ENCODE results near the gene MAP2K7.
"Not testable (repeated sequence)": the region's sequence is repeated elsewhere in the genome, so short reads cannot be mapped to it uniquely, and the experiment has no call there.

Gene MAP2K7

DNA sequence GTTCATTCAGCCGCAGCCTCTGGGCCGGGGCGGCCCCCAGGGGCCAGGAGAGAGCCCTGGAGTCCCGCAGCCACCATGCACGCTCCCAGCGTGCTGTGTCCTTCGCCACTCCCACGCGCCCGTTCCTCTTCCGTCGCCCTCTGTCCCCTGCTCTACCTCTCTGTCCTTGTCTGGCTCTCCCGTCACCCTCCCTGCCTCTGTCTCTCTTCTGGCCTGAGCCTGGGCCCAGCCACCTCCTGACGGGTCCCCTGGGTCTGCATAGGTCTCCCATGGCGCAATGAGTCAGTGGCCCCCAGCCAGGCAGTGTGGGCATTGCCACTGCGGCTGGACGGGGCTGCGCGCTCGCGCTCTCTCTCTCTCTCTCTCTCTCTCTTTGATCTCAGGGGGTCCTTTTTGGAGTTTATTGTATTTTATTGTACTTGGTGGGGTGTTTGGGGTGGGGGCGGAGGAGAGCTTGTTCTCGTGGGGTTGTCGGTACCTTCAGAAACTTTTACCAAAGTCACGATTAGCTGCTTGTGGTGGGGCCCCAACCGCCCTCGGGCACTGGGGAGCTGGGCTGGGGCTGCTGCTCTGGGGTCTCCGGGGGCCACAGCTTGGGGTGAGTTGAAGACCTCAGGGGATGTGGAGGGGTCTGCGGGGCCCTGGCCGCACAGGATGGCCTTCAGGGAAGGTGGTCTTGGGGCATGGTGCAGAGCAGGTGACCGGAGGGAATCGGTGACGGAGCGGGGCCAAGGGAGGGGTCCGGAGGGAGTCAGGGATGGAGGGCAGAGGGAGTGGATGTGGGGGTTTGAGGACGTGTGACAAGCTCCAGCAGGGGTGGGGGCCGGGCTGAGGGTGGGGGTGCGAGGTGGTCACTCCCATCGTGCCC lies 9.3 kb downstream of the MAP2K7 start:
- H3K27me3 Mint-ChIP-seq, result peaks cover 25 to 26% of the 10 kb centered on the region in 2 donors
- peaks cover 31 to 34% of the 10 kb centered on the region in 2 donors for H3K36me3 Mint-ChIP-seq
- DNase-seq (no peak), ATAC-seq (replicated peaks) (no peak)
- H3K4me3 Mint-ChIP-seq, result no peak overlapping the region
- no peaks in the 10 kb centered on the region for H3K9me3 Mint-ChIP-seq
- H3K4me1 Mint-ChIP-seq, result peaks cover 13 to 46% of the 10 kb centered on the region in 2 donors
- peak overlapping the region; percentile 57 for H3K27ac Mint-ChIP-seq

DNA sequence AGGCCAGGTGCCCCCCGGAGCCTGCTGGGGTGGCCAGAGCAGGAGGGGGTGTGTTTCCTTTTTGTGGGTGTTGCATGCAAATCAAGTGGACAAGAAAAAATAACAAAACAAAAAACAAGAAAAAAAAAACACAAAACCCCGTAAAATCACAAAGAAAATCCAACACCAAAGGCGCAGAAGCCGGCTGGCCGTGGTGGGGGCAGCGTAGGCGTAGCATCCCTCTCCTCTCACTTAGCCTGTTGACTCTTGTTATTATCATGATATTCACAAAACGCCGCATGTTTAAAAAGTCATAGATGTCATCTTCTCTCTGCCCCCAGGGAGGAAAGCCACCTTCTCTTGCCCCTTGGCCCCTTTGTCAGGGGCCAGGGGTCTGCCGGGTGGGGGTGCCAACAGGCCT lies 10.0 kb downstream of the MAP2K7 start:
- H3K9me3 Mint-ChIP-seq, result no peaks in the 10 kb centered on the region
- no peak overlapping the region for H3K4me3 Mint-ChIP-seq
- DNase-seq, result no peak
- no peak overlapping the region for H3K27ac Mint-ChIP-seq
- peaks cover 30 to 33% of the 10 kb centered on the region in 2 donors for H3K27me3 Mint-ChIP-seq
- H3K36me3 Mint-ChIP-seq, result peaks cover 31 to 34% of the 10 kb centered on the region in 2 donors
- no peak for ATAC-seq (replicated peaks)
- H3K4me1 Mint-ChIP-seq, result peaks cover 15 to 44% of the 10 kb centered on the region in 2 donors

DNA sequence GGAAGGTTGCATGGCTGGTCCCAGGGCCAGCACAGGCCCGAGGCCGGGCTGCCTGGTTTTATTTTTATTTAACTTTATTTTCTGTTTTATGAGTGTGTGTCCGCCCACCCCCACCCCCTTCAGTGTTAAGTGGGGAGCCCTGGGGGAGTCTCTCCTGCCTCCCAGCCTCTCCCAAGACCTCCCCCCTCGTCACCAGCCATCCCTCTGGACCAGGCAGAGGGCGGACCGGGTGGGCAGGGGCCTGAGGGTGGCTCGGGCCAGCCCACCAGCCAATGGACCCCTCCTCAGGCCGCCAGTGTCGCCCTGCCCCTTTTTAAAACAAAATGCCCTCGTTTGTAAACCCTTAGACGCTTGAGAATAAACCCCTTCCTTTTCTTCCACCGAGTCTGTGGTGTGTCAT lies 10.4 kb downstream of the MAP2K7 start:
- Mint-ChIP-seq H3K27ac (no peak overlapping the region), H3K4me3 (no peak overlapping the region), H3K36me3 (peaks cover 31 to 34% of the 10 kb centered on the region in 2 donors), H3K4me1 (peaks cover 15 to 45% of the 10 kb centered on the region in 2 donors), H3K9me3 (no peaks in the 10 kb centered on the region), H3K27me3 (peaks cover 30 to 37% of the 10 kb centered on the region in 2 donors)
- ATAC-seq (replicated peaks) (no peak), DNase-seq (no peak)

DNA sequence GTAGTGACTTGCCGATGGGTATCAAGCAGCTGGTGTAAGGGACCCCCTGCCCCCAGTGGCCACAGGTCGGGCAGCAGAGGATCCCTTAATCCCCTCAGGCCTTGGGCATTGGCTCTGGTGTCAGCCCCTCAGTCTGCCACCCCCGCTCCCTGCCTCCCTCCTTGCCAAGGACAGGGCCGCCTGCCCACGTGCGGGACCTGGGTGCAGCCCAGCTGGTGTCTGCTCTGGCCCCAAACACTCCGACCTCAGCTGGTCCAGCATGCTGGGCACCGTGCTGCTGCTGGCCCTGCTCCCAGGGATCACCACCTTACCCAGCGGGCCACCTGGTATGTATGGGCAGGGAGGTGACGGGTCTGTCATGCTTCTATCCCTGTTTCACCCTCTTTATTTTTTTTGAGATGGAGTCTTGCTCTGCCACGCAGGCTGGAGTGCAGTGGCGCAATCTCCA lies 10.9 kb downstream of the MAP2K7 start, which contains the start of gene TGFBR3L:
TSS of gene TGFBR3L (plus strand) at position 233 of the 448 bp plus-strand sequence.
- peaks cover 30% of the 10 kb centered on the region in 2 donors for H3K36me3 Mint-ChIP-seq

DNA sequence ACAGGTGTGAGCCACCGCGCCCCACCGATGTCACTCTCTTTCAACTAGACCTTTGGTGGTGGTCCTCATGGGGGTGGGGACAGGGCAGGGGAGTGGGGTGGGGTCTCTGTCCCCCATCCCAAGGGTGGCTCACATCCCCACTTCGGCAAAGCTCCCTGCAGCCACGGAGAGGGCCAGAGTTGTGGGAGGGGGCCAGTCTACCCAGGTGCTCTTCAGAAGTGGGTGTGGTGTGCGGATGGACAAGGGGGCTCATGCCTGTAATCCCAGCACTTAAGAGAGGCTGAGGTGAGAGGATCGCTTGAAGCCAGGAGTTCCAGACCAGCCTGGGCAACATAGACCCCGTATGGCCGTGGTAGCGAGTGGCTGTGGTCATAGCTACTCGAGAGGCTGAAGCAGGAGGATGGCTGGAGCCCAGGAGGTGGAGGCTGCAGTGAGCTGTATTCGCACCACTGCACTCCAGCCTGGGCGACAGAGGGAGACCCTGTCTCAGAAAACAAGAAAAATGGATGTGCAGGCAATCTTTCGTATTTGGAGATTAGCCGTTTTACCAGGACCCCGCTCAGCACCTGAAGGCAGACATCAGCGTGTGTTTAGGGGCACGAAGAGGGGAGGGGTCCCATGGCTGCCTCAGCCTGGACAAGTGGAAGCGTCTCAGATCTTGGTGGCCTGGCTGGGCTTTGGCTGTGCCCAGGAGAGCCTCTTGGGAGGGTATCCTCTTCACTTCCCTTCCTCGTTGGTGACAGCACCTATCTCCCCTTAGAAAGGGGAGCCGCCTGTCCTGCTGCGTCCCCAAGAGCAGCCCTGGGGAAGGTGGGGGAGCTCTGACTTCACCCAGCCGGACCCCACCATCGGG lies 11.8 kb downstream of the MAP2K7 start:
- Mint-ChIP-seq H3K27ac (no peak overlapping the region), H3K4me3 (peak overlapping the region; percentile 60 to 81), H3K9me3 (no peaks in the 10 kb centered on the region), H3K4me1 (peaks cover 22 to 57% of the 10 kb centered on the region in 2 donors), H3K36me3 (peaks cover 25 to 29% of the 10 kb centered on the region in 2 donors), H3K27me3 (peaks cover 37 to 49% of the 10 kb centered on the region in 2 donors)
- no peak for DNase-seq
- ATAC-seq (replicated peaks), result no peak

More for the DNA sequence above, 10.9 kb downstream of the MAP2K7 start, which contains the start of gene TGFBR3L:
- ATAC-seq (replicated peaks) (no peak), DNase-seq (no peak)
- H3K27me3 Mint-ChIP-seq, result peaks cover 32 to 42% of the 10 kb centered on the region in 2 donors
- H3K4me1 Mint-ChIP-seq, result peaks cover 16 to 50% of the 10 kb centered on the region in 2 donors
- no peaks in the 10 kb centered on the region for H3K9me3 Mint-ChIP-seq
- H3K27ac Mint-ChIP-seq, result no peak within 1 kb of the TSS
- peak within 1 kb of the TSS; percentile 60 to 81 for H3K4me3 Mint-ChIP-seq

DNA sequence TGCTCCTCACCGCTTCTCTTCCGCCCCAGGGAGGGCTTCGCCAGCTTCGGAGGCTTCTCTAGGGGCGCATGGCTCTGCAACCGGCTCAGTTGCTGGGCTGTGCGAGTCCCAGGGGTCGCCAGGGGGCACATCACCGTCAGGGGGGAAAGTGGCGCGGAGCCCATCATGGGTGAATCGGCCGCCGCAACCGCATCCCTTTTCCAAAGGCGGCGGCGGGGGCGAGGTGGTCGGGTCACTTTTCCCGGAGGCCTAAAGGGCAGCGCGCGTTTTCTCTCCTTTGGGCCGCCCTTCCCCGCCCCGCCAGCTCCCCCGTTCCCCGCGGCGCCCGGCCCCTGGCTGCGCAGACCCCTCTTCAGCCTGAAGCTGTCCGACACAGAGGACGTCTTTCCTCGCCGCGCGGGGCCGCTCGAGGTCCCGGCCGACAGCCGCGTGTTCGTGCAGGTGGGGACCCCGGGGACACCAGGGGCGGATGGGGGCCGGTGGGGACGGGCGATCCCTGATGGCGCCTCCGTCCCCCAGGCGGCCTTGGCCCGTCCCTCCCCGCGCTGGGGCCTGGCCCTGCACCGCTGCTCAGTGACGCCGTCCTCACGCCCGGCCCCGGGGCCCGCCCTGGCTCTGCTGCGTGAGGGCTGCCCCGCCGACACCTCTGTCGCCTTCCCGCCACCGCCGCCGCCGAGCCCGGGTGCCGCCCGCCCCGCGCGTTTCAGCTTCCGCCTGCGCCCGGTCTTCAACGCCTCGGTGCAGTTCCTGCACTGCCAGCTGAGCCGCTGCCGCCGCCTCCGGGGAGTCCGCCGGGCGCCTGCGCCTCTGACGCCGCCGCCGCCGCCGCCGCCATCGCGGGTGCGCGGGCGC lies 12.7 kb downstream of the MAP2K7 start:
- ATAC-seq (replicated peaks), result peak; percentile 6 to 22
- DNase-seq, result no peak
- Mint-ChIP-seq H3K27me3 (peaks cover 37 to 49% of the 10 kb centered on the region in 2 donors), H3K4me1 (peaks cover 23 to 65% of the 10 kb centered on the region in 2 donors), H3K9me3 (no peaks in the 10 kb centered on the region), H3K27ac (peak overlapping the region; percentile 47), H3K4me3 (peak overlapping the region; percentile 79 to 81), H3K36me3 (peaks cover 19 to 23% of the 10 kb centered on the region in 2 donors)

DNA sequence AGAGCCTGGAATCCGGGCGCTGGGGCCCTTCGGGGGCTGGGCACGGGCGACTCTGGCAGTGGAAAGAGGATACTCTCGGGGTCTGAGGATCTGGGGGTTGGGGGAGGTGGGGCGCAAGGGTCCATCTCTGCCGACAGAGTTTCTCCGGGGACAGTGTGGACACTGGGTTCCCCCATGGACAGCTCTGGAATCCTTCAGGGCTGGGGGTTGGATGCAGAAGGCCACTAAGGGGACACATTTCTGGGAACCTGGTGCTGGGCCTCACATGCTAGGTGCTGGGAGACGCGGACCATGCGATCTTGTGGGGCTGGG lies 13.2 kb downstream of the MAP2K7 start:
- Mint-ChIP-seq H3K4me1 (peaks cover 27 to 70% of the 10 kb centered on the region in 2 donors), H3K36me3 (peaks cover 13 to 20% of the 10 kb centered on the region in 2 donors), H3K27me3 (peaks cover 37 to 49% of the 10 kb centered on the region in 2 donors), H3K27ac (peak overlapping the region; percentile 85), H3K9me3 (no peaks in the 10 kb centered on the region), H3K4me3 (peak overlapping the region; percentile 79 to 81)
- ATAC-seq (replicated peaks) (no peak), DNase-seq (no peak)

- ATAC-seq (replicated peaks), result peak; percentile 26 to 28
- no peaks in the 10 kb centered on the region for H3K9me3 Mint-ChIP-seq
- peak overlapping the region; percentile 79 to 81 for H3K4me3 Mint-ChIP-seq
- H3K27me3 Mint-ChIP-seq, result peaks cover 37 to 49% of the 10 kb centered on the region in 2 donors
- peak overlapping the region; percentile 85 for H3K27ac Mint-ChIP-seq
- peaks cover 14 to 23% of the 10 kb centered on the region in 2 donors for H3K36me3 Mint-ChIP-seq
- H3K4me1 Mint-ChIP-seq, result peaks cover 30 to 76% of the 10 kb centered on the region in 2 donors
- DNase-seq, result no peak
Observed at GRCh38 chr19:7917267-7918061, 13.8 kb downstream of the MAP2K7 start.

DNA sequence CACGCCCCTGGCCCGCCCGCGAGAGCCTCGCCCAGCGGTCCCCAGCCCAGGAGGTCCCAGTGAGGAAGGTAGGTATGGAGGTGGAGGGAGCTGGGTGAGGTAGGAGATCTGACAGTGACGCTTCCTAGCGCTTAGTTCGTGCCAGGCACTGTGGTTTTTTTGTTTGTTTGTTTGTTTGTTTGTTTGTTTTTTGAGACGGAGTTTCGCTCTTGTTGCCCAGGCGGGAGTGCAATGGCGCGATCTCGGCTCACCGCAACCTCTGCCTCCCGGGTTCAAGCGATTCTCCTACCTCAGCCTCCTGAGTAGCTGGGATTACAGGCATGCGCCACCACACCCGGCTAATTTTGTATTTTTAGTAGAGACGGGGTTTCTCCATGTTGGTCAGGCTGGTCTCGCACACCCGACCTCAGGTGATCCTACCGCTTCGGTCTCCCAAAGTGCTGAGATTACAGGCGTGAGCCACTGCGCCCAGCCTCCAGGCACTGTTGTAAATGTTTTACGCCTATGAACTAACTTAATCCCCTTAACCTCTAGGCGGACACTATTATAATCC lies 14.5 kb downstream of the MAP2K7 start:
- peaks cover 37 to 49% of the 10 kb centered on the region in 2 donors for H3K27me3 Mint-ChIP-seq
- peaks cover 11 to 19% of the 10 kb centered on the region in 2 donors for H3K36me3 Mint-ChIP-seq
- H3K9me3 Mint-ChIP-seq; ATAC-seq (replicated peaks); DNase-seq: not testable (repeated sequence)
- H3K4me1 Mint-ChIP-seq, result peaks cover 30 to 70% of the 10 kb centered on the region in 2 donors
- peak overlapping the region; percentile 33 to 62 for H3K4me3 Mint-ChIP-seq
- H3K27ac Mint-ChIP-seq, result peak overlapping the region; percentile 14

DNA sequence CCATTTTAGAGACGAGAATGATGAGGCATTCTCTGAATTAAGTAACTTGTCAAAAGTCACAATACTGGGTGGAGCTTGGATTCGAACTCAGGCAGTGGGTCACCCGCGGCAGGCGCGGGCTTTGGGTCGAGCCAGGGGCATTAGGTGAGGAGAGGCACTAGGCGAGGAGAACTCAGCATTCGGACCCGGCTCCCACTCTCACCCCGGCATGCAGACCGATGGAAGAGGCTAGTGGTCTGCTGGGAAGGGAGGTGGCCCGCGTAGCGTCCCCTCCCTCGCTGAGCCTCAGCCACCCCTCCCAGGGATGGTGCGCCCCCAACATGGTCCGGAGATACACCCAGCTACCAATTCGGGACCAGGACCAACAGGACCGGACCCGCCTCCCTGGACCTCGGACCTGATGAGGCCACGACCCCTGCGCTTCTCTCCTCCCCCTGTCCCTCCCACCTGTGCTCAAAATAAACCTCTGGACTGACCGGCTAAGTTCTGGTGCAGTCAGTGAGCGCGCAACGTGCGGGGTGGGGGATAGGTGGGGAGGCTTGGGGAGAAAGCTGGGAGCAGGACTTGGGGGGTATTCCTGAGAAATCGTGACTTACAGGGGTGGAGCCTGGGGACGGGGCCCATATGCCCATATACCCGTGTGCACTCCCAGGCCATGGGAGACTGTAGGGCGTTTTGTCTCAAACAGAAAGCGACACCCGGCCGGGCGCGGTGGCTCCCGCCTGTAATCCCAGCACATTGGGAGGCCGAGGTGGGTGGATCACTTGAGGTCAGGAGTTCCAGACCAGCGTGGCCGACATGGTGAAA lies 15.1 kb downstream of the MAP2K7 start:
- DNase-seq, result no peak
- peak overlapping the region; percentile 87 to 89 for H3K4me3 Mint-ChIP-seq
- peaks cover 32 to 70% of the 10 kb centered on the region in 2 donors for H3K4me1 Mint-ChIP-seq
- peaks cover 10 to 18% of the 10 kb centered on the region in 2 donors for H3K36me3 Mint-ChIP-seq
- H3K27me3 Mint-ChIP-seq, result peaks cover 37 to 49% of the 10 kb centered on the region in 2 donors
- no peak overlapping the region for H3K27ac Mint-ChIP-seq
- H3K9me3 Mint-ChIP-seq, result no peaks in the 10 kb centered on the region
- no peak for ATAC-seq (replicated peaks)

DNA sequence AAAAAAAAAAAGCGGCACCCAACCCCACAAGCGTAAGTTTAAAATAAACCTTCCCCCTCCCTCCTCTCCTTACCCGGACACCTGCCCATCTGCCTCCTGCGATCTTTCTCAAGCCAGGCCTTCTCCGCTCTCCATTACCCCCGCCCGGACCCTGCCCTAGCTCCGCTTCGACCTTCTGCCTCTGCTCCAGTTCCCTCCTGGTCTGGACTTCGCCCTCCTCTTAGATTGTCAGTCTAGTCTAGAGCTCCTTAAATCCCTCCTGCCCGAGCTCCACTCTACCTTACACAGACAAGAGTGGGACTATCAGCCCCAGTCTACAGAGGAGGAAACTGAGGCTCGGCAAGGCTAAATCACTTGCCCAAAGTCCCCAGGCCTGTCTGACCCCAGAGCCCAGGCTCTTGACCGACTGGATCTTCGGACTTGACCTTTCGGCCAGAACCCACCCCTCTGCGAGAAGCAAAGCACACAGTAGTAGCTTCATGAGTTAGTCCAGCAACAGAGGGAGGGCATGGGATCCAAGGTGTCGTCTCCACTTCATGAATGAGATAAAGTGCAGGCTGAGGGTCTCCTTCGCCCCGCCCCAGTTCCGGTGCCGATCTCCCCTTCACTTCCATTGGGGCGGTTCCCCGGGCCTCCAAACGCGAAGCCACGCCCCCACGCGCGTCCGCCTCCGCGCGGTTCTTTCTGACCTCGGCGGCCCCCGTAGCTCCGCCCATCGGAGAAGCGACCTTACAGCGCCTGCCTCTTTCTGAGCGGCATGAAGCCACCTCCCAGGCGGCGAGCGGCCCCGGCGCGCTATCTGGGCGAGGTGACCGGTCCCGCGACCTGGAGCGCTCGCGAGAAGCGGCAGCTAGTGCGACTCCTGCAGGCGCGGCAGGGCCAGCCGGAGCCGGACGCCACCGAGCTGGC lies 16.2 kb downstream of the MAP2K7 start, which contains the start of gene SNAPC2:
TSS of gene SNAPC2 (plus strand) at position 729 of the 909 bp plus-strand sequence. CDS start at position 758, 29 bp downstream.
- H3K27ac Mint-ChIP-seq, result peak within 1 kb of the TSS; percentile 87
- H3K4me1 Mint-ChIP-seq, result peaks cover 34 to 62% of the 10 kb centered on the region in 2 donors
- DNase-seq (peak; percentile 97), ATAC-seq (replicated peaks) (peak; percentile 75 to 78)
- no peaks in the 10 kb centered on the region for H3K9me3 Mint-ChIP-seq
- H3K36me3 Mint-ChIP-seq, result peaks cover 10 to 18% of the 10 kb centered on the region in 2 donors
- H3K27me3 Mint-ChIP-seq, result peaks cover 31 to 53% of the 10 kb centered on the region in 2 donors
- H3K4me3 Mint-ChIP-seq, result peak within 1 kb of the TSS; percentile 87 to 89

Measured in stimulated activated naive B cell treated with anti-CD40 and anti-IgM and Interleukin-4, amounts not matched to agents 10 μg/mL and 1 μg/mL and 100 μg/mL, for 72 hours (primary cell).